Right cardiac atrium (tissue), 5 donors: ENCODE data around the gene COLGALT1. TPM values are rescaled to one million over a fixed set of nuclear protein-coding genes. Genes with fewer than 3 reads are reported as not detected.
A peak's percentile ranks its signal among the peaks of the same experiment; 100 is the strongest.
"Not testable (repeated sequence)": the region's sequence is repeated elsewhere in the genome, so short reads cannot be mapped to it uniquely, and the experiment has no call there.

Experiments used
- ATAC-seq, 2 donors: fragments of 200-7000 bp; cut with Tn5 transposase; one replicate each; pipeline versions ENCODE4 v1.8.0 to v1.9.1; 2020; ENCODE audit warnings: moderate library complexity in 2 of 2, mild to moderate bottlenecking in 1 of 2
- DNase-seq, 3 donors: peaks; one replicate each; pipeline ENCODE4 v3.0.0-alpha.2; 2020
- H3K27ac ChIP-seq: one replicate; pipeline ENCODE4 v1.5.1; 2013; ENCODE audit warnings: mild to moderate bottlenecking, low read length, control low read depth, moderate library complexity
- H3K27me3 ChIP-seq: one replicate; pipeline ENCODE4 v1.6.1; 2013; ENCODE audit not compliant: control insufficient read depth, insufficient read depth
- H3K4me1 ChIP-seq: one replicate; pipeline ENCODE4 v1.6.1; 2013; ENCODE audit warnings: low read length; ENCODE audit not compliant: control insufficient read depth, insufficient read depth
- H3K4me3 ChIP-seq: one replicate; pipeline ENCODE4 v1.5.1; 2013; ENCODE audit warnings: low read length, control low read depth
- H3K9me3 ChIP-seq: one replicate; pipeline ENCODE4 v1.6.1; 2013; ENCODE audit warnings: low read length; ENCODE audit not compliant: control insufficient read depth
- WGBS: extraction: QIAGEN DNeasy Blood & Tissue Kit; methylation state at CpG from one replicate; pipeline ENCODE4 v1.1.7; 2013; 5-methylcytosine and 5-hydroxymethylcytosine counted together
- intact Hi-C, 4 donors: fragments of 100-400 bp; cut with DNase I; formaldehyde crosslinking; loops; one replicate each; pipeline versions ENCODE4 v1.11.0 to v1.14.0; 2022 to 2023
- long read RNA-seq, 4 donors: library from polyadenylated mRNA; unstranded; transcript quantifications; one replicate each; pipeline ENCODE4 v2.0.0, GENCODE V29; 2020 to 2021
- polyA plus RNA-seq: library from polyadenylated mRNA; stranded (reverse); fragments of 200-250 nt; gene quantifications from one replicate; pipeline ENCODE4 v1.2.3, GENCODE V29; 2013
- total RNA-seq, 4 donors: library from RNA; stranded (reverse); fragmentation: NEBNext Ultra II Directional; extraction: Animal tissue kit (Norgen Biotek cat#: 25700); gene quantifications; one replicate each; pipeline ENCODE4 v1.2.1, GENCODE V29; 2021
- donor health status: healthy with polysubstance abuse.
- donor health status: DM: no; HTN: yes; CAD: no.
- donor health status: DM: no; HTN: no; CAD: no.
- donor health status: DM: no; HTN: yes; CAD: no; lungs with severe emphysema.
- donor health status: DM: yes; HTN: yes; CAD: no.

The COLGALT1 gene
- total RNA-seq = 10 to 100 TPM; 25.1 to 36.3 (median 35.1) TPM
- 19.0 TPM for polyA plus RNA-seq
- long read RNA-seq, donor 1, transcript COLGALT1-201 (12 exons, 3,704 nt) = major isoform, 24 of 52 reads
- long read RNA-seq, donor 1, transcript COLGALT1-202 (2 exons, 2,941 nt) = minor isoform, 7 of 52 reads
- long read RNA-seq, donor 1, partial matches to known transcripts = 9 of 52 reads
- long read RNA-seq, donor 1, other reads (novel, unspliced or antisense) = 12 of 52 reads
- long read RNA-seq, donor 2, transcript COLGALT1-202 (2 exons, 2,941 nt) = minor isoform, 6 of 35 reads
- long read RNA-seq, donor 2, transcript COLGALT1-201 (12 exons, 3,704 nt) = major isoform, 19 of 35 reads
- long read RNA-seq, donor 2, partial matches to known transcripts = 6 of 35 reads
- long read RNA-seq, donor 2, other reads (novel, unspliced or antisense) = 4 of 35 reads
- long read RNA-seq, donor 3, transcript COLGALT1-201 (12 exons, 3,704 nt) = major isoform, 42 of 99 reads
- long read RNA-seq, donor 3, transcript COLGALT1-202 (2 exons, 2,941 nt) = minor isoform, 9 of 99 reads
- long read RNA-seq, donor 3, partial matches to known transcripts = 41 of 99 reads
- long read RNA-seq, donor 3, other reads (novel, unspliced or antisense) = 7 of 99 reads
- long read RNA-seq, donor 4, transcript COLGALT1-201 (12 exons, 3,704 nt) = major isoform, 23 of 39 reads
- long read RNA-seq, donor 4, transcript COLGALT1-202 (2 exons, 2,941 nt) = minor isoform, 8 of 39 reads
- long read RNA-seq, donor 4, partial matches to known transcripts = 2 of 39 reads
- long read RNA-seq, donor 4, other reads (novel, unspliced or antisense) = 6 of 39 reads

DNA sequence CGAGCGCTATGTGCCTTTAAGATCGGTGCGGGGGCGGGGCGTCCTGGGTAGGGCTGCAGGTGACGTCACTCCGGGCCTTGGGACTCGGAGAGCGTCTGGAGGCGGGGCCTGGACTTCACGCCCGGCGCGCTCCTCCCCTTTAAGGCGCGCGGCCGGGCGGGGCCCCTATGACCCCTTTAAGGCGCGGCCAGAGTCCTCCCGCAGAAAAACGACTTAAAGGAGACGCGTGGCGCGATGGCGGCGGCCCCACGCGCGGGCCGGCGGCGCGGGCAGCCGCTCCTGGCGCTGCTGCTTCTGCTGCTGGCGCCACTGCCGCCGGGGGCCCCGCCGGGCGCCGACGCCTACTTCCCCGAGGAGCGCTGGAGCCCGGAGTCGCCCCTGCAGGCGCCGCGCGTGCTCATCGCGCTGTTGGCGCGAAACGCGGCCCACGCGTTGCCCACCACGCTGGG lies at the start of gene COLGALT1:
Gene COLGALT1 (plus strand): TSS at position 170 of the 449 bp plus-strand sequence. CDS start 65 bp downstream, at position 235.
- H3K27ac ChIP-seq = peak within 1 kb of the TSS; percentile 71
- no peaks in the 10 kb centered on the region for H3K27me3 ChIP-seq
- no peaks in the 10 kb centered on the region for H3K9me3 ChIP-seq
- H3K4me3 ChIP-seq = peak within 1 kb of the TSS; percentile 77
- intact Hi-C loops = no loop called here
- DNase-seq (peak; percentile 99 to 100 (median 99)), ATAC-seq (peak; percentile 95 to 98)
- H3K4me1 ChIP-seq = peaks cover 5% of the 10 kb centered on the region
- under 1% methylated on average over 64 of the region's 64 CpGs for WGBS

DNA sequence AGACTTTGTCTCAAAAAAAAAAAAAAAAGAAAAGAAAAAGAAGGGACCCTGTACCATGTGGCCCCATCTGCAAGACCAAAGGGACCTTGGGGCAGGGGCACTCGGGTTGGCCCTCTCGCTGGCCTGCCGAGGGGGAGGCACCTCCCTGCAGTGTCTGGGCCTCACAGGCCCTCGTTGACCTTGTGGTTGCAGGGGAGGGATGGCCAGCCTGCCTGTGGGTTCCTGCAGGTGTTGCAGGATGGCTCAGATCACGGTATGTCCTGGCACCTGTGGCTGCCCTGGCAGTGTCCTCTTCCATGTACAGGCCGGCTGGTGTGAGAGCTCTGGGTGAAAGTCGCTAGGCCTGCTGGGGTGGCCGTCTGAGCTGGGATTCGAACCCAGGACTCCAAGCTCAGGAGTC lies 48.7 kb upstream of the COLGALT1 start:
- peak in 1 of 3 donors; percentile 50 for DNase-seq
- H3K4me1 ChIP-seq = peaks cover 7% of the 10 kb centered on the region
- no peaks in the 10 kb centered on the region for H3K9me3 ChIP-seq
- H3K27ac ChIP-seq = no peak overlapping the region
- no peak overlapping the region for H3K4me3 ChIP-seq
- no peaks in the 10 kb centered on the region for H3K27me3 ChIP-seq
- WGBS = 78% methylated on average over 9 of the region's 9 CpGs
- intact Hi-C loops = no loop called here
- ATAC-seq = no peak

DNA sequence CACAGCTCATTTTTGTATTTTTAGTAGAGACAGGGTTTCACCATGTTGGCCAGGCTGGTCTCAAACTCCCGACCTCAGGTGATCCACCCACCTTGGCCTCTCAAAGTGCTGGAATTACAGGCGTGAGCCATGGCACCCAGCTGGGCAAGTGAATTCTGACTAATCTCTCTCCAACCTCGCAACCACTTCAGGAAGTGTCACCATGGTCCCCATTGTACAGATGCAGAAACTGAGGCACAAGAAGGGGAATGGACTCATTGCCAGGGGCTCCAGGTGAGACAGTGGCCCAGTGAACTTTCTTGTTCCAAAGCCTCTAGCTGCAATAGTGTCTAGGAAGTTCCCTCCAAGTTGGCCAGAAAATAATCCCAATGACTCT lies 46.9 kb upstream of the COLGALT1 start:
- 94% methylated on average over 3 of the region's 3 CpGs for WGBS
- H3K4me3 ChIP-seq, H3K4me1 ChIP-seq, H3K9me3 ChIP-seq, intact Hi-C loops, H3K27me3 ChIP-seq, ATAC-seq: not testable (repeated sequence)
- peak overlapping the region; percentile 56 for H3K27ac ChIP-seq
- peak in 1 of 3 donors; percentile 7 for DNase-seq

DNA sequence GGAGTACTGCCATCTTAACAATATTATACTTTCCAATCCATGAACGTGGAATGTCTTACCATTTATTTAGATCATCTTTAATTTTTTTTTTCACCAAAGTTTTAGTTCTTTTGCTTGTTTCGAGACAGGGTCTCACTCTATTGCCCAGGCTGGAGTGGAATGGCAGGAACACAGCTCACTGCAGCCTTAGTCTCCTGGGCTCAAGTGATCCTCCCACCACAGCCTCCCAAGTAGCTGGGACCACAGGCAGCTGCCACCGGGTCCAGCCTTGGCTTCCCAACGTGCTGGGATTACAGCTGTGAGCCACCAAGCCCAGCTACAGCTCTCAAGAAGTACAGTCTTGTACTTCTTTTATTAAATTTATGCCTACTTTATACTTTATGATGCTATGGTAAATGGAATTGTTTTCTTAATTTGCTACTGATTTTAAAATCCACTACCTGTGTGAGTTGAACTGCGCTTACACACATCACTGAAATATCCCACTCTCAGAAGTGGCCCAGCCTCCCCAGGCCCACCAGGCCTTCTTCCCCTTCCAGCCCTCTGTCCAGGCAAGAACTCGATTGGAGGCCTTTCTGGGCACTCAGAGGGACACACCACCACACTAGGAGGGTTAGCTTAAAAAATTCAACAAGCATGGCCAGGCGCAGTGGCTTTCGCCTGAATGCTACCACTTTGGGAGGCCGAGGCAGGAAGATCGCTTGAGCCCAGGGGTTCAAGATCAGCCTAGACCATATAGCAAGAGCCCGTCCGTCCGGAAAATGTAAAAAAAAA lies 45.0 kb upstream of the COLGALT1 start:
- H3K27me3 ChIP-seq = no peaks in the 10 kb centered on the region
- WGBS = 38% methylated on average over 13 of the region's 13 CpGs
- intact Hi-C loops = no loop called here
- H3K4me3 ChIP-seq = peak overlapping the region; percentile 77
- peaks cover 7% of the 10 kb centered on the region for H3K4me1 ChIP-seq
- H3K9me3 ChIP-seq = no peaks in the 10 kb centered on the region
- ATAC-seq (no peak), DNase-seq (peak in 1 of 3 donors; percentile 51)
- H3K27ac ChIP-seq = peak overlapping the region; percentile 56

DNA sequence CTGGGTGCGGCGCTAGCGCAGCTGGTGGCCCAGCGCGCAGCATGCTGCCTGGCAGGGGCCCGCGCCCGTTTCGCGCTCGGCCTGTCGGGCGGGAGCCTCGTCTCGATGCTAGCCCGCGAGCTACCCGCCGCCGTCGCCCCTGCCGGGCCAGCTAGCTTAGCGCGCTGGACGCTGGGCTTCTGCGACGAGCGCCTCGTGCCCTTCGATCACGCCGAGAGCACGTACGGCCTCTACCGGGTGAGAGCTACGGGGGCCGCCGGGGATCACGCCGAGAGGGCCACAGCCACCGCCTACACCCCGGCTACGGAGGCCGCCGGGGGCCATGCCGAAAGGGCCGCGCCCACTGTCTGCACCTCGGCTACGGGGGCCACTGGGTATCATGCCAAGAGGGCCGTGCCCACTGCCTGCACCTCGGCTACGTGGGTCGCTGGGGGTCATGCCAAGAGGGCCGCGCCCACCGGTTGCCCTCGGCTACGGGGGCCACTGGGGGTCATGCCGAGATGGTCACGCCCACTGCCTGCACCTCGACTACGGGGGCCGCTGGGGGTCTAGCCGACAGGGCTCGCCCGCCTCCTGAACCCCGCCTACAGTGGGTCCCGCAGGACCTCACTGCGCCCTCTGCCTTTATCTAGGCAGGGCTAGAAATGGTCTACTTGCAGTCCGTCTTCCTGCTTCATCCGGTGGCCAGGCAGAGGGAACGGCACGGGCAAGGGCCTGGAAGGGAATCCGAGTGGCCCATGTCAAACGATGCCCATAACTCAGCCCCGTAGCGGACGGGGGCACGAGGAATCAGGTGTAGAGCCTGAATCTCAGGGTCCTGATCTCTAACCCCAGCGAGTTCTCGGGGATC lies 43.5 kb upstream of the COLGALT1 start:
- intact Hi-C loops = no loop called here
- under 1% methylated on average over 82 of the region's 82 CpGs for WGBS

DNA sequence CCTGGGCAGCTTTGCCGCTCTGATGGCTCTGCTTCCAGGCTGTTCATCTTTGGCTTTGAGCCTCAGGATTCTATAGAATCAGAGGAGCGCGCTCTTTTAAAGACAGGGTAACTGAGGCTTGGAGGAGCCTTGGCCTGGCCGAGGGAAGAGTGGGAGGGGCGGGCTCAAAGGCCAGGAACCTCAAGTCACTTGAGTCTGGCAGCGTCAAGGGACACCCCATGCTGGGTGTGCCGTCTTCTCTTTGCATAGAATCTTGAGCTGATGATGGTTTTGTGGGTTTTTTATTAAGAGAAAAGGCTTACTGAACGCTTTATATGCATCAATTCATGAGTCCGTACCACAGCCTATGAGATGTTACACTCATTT lies 42.9 kb upstream of the COLGALT1 start:
- Histone ChIP-seq H3K4me3 (peak overlapping the region; percentile 77), H3K4me1 (peaks cover 7% of the 10 kb centered on the region), H3K9me3 (peaks cover under 1% of the 10 kb centered on the region), H3K27ac (peak overlapping the region; percentile 92), H3K27me3 (no peaks in the 10 kb centered on the region)
- WGBS = 51% methylated on average over 9 of the region's 9 CpGs
- no peak for ATAC-seq
- DNase-seq = peak in 1 of 3 donors; percentile 57
- intact Hi-C loops = no loop called here

More for the DNA sequence above, 43.5 kb upstream of the COLGALT1 start:
- no peaks in the 10 kb centered on the region for H3K9me3 ChIP-seq
- peak overlapping the region; percentile 92 for H3K27ac ChIP-seq
- H3K4me1 ChIP-seq = peaks cover 7% of the 10 kb centered on the region
- peak; percentile 90 to 96 (median 95) for DNase-seq
- ATAC-seq = peak; percentile 81 to 82
- H3K27me3 ChIP-seq = no peaks in the 10 kb centered on the region
- peak overlapping the region; percentile 77 for H3K4me3 ChIP-seq

DNA sequence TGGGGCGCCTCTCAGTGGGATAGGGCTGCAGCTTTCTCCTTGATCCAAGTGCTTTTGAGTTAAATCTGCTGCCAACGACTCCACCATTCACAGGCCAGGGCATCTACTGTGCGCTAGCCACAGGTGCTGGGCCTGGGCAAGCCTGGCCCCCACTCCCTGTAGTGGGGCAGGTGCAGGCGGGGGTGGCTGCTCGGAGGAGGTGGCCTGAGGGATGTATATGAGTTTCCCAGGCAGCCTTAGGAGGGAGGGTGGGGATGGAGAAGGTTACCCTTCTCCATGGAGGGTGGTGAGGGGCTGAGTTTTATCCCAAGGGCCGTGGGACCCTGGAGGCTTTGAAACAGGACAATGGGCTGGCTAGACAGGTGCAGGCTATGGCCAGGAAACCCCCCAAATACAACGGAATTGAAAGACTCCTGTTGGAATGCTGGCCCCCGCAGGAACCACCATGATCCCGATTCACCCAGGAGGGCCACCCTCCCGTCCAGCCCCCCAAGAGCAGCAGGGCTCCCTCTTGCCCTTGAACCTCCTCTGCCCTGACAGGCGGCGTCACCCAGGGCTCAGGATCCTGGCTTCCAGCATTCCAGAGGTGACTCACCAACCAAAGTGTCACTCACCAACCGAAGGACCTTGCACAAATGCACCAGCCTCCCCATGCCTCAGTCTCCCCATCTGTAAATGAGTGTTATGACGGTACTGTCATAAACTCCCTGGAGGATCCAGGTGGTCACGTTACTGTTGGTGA lies 39.9 kb upstream of the COLGALT1 start:
- intact Hi-C loops = no loop called here
- H3K27ac ChIP-seq = no peak overlapping the region
- DNase-seq (peak in 1 of 3 donors; percentile 37), ATAC-seq (no peak)
- H3K4me1 ChIP-seq = peaks cover 2% of the 10 kb centered on the region
- H3K27me3 ChIP-seq = no peaks in the 10 kb centered on the region
- WGBS = 90% methylated on average over 15 of the region's 15 CpGs
- H3K9me3 ChIP-seq = peaks cover 3% of the 10 kb centered on the region
- no peak overlapping the region for H3K4me3 ChIP-seq

DNA sequence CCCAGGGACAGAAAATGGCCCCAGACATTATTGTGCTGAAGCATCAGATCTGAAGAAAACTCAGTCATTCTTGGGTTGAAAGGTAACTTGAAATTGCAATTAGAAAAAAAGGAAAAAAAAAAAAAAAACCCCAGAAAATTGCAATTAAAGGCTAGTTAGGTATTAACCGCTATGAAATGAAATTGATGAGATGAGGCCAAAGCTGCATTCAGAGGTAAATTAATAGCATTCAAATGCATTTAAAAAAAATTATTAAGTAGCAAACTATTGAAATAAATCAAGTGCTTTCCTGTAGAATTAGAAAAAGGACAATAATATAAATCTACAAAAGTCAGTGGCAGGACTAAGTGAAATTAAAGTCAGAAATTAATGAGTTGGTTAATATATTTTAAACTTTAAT lies 37.6 kb upstream of the COLGALT1 start:
- intact Hi-C loops = no loop called here
- DNase-seq = no peak
- Histone ChIP-seq H3K9me3 (peaks cover 3% of the 10 kb centered on the region), H3K27ac (no peak overlapping the region), H3K27me3 (no peaks in the 10 kb centered on the region), H3K4me3 (no peak overlapping the region), H3K4me1 (no peaks in the 10 kb centered on the region)
- WGBS = 99% methylated on average over 1 of the region's 1 CpG
- ATAC-seq = no peak

DNA sequence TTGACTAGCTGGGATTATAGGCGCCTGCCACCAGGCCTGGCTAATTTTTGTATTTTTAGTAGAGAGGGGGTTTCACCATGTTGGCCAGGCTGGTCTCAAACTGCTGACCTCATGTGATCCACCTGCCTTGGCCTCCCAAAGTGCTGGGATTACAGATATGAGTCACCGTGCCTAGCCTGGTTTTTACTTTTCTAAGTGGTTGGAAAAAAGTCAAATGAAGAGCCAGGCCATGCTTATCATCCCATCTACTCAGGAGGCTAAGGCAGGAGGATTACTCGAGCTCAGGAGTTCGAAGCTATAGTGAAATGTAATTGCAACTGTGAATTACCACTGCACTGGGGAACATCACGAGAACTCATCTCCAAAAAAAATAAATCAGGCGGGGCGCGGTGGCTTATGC lies 36.8 kb upstream of the COLGALT1 start:
- H3K4me3 ChIP-seq, H3K4me1 ChIP-seq, intact Hi-C loops, H3K9me3 ChIP-seq, ATAC-seq, H3K27ac ChIP-seq, H3K27me3 ChIP-seq, DNase-seq: not testable (repeated sequence)
- WGBS = 91% methylated on average over 8 of the region's 8 CpGs
